Testis (tissue), 2 donors: ENCODE data around the gene FABP1.

Source experiments
- CTCF ChIP-seq, 3 experiments: fragments of 450-650 bp in 2 of 3; fragments of 200-600 bp in 1 of 3; sonication (generic) in 1 of 3; IDR thresholded peaks; one replicate each; pipeline ENCODE4 v1.5.1; 2016 to 2019; ENCODE audit warnings: antibody characterized with exemption in 3 of 3, mild to moderate bottlenecking in 2 of 3, moderate library complexity in 1 of 3
- POLR2A ChIP-seq: fragments of 450-650 bp; IDR thresholded peaks from one replicate; pipeline ENCODE4 v1.6.1; 2017; ENCODE audit warnings: antibody characterized with exemption, mild to moderate bottlenecking, moderate library complexity

- TF ChIP-seq POLR2A (no peak), CTCF (IDR thresholded peaks at IDR 0.05) (no peak)
Measured at GRCh38 chr2:88136817-88137216, 9.0 kb upstream of the FABP1 start.
